DND-41 (cell line): Measurements from ENCODE around the gene ANO1.

ENCODE experiments used
- ATAC-seq: fragments of 200-7000 bp; cut with Tn5 transposase; 3 replicates; pipeline ENCODE4 v1.9.1; 2021; ENCODE audit warnings: low read depth; ENCODE audit not compliant: insufficient read depth
- DNase-seq: peaks from one replicate; pipeline ENCODE4 v3.0.0-alpha.2; 2020
- H2AFZ ChIP-seq: 2 replicates; pipeline ENCODE4 v1.6.0; 2012; ENCODE audit warnings: low read depth, low read length
- H3K27ac ChIP-seq: 2 replicates; pipeline ENCODE4 v1.5.1; 2012; ENCODE audit warnings: low read length, inconsistent platforms
- H3K27me3 ChIP-seq: fragments of 200-600 bp; sonication (generic); 2 replicates; pipeline ENCODE4 v1.6.0; 2012; ENCODE audit warnings: low read length, mild to moderate bottlenecking, inconsistent platforms; ENCODE audit not compliant: insufficient read depth, poor library complexity
- H3K36me3 ChIP-seq: 2 replicates; pipeline ENCODE4 v1.5.1; 2012; ENCODE audit warnings: low read length, inconsistent platforms; ENCODE audit not compliant: insufficient read depth
- H3K4me1 ChIP-seq: 2 replicates; pipeline ENCODE4 v1.5.1; 2012; ENCODE audit warnings: mild to moderate bottlenecking, low read length; ENCODE audit not compliant: insufficient read depth
- H3K4me2 ChIP-seq: 2 replicates; pipeline ENCODE4 v1.6.0; 2012; ENCODE audit warnings: mild to moderate bottlenecking, moderate library complexity, low read length, inconsistent platforms; ENCODE audit not compliant: insufficient read depth
- H3K4me3 ChIP-seq, 2 experiments: fragments of 200-600 bp in 1 of 2; shearing (Covaris generic) in 1 of 2; 2 replicates each; pipeline ENCODE4 v1.5.1; 2012 to 2016; ENCODE audit warnings: inconsistent platforms in 2 of 2, low read length in 2 of 2, mild to moderate bottlenecking in 2 of 2, low read depth in 1 of 2, moderate library complexity in 1 of 2
- H3K79me2 ChIP-seq: 2 replicates; pipeline ENCODE4 v1.6.0; 2012; ENCODE audit warnings: low read length, inconsistent platforms; ENCODE audit not compliant: insufficient read depth
- H3K9ac ChIP-seq: 2 replicates; pipeline ENCODE4 v1.6.0; 2012; ENCODE audit warnings: low read depth, mild to moderate bottlenecking, inconsistent platforms, low read length, moderate library complexity
- H3K9me3 ChIP-seq: 2 replicates; pipeline ENCODE4 v1.5.1; 2012; ENCODE audit warnings: low read length, moderate library complexity, mild to moderate bottlenecking, inconsistent platforms; ENCODE audit not compliant: insufficient read depth, severe bottlenecking
- H4K20me1 ChIP-seq: 2 replicates; pipeline ENCODE4 v1.6.0; 2012; ENCODE audit warnings: low read length; ENCODE audit not compliant: insufficient read depth
- EZH2 ChIP-seq: IDR thresholded peaks from 3 replicates; pipeline ENCODE4 v1.6.1; 2012; ENCODE audit warnings: borderline replicate concordance, low read depth, mild to moderate bottlenecking, moderate library complexity, low read length, inconsistent platforms; ENCODE audit not compliant: severe bottlenecking
- TF ChIP-seq, protein P1 (sequence below): IDR thresholded peaks from 2 replicates; pipeline ENCODE4 v1.5.1; 2012; ENCODE audit warnings: borderline replicate concordance, low read length, moderate library complexity, mild to moderate bottlenecking; ENCODE audit not compliant: poor library complexity, severe bottlenecking; ENCODE audit errors: extremely low read depth

The ANO1 gene

DNA sequence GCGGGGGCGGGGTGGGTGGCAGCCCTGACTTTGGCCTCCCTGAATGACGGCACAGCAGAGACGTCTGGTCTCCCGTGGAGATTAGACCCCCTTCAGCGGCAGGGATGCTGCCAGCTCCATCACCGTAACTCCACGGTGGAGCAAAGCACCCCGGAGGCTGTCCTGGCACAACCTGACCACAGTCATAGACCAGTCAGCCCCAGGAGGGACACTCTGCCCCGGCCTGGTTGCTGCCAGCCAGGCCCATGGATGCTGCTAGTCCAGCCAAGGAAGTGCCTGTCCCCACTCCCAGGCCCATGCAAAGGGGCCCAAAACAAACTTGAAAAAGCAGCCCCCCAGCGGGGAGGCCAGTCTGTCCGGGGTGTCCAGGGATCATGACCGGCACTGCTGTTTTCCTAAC lies 11.5 kb upstream of the ANO1 start:
- TF ChIP-seq EZH2: no peak
- TF ChIP-seq, protein P1, sequence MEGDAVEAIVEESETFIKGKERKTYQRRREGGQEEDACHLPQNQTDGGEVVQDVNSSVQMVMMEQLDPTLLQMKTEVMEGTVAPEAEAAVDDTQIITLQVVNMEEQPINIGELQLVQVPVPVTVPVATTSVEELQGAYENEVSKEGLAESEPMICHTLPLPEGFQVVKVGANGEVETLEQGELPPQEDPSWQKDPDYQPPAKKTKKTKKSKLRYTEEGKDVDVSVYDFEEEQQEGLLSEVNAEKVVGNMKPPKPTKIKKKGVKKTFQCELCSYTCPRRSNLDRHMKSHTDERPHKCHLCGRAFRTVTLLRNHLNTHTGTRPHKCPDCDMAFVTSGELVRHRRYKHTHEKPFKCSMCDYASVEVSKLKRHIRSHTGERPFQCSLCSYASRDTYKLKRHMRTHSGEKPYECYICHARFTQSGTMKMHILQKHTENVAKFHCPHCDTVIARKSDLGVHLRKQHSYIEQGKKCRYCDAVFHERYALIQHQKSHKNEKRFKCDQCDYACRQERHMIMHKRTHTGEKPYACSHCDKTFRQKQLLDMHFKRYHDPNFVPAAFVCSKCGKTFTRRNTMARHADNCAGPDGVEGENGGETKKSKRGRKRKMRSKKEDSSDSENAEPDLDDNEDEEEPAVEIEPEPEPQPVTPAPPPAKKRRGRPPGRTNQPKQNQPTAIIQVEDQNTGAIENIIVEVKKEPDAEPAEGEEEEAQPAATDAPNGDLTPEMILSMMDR: no peak
- H2AFZ ChIP-seq: no peak overlapping the region
- no peaks in the 10 kb centered on the region for H4K20me1 ChIP-seq
- no peaks in the 10 kb centered on the region for H3K9me3 ChIP-seq
- peaks cover 3% of the 10 kb centered on the region for H3K27me3 ChIP-seq
- H3K9ac ChIP-seq: no peak overlapping the region
- no peak overlapping the region for H3K4me3 ChIP-seq
- H3K4me2 ChIP-seq: no peak overlapping the region
- ATAC-seq (no peak), DNase-seq (no peak)
- no peaks in the 10 kb centered on the region for H3K79me2 ChIP-seq
- H3K27ac ChIP-seq: no peak overlapping the region
- no peaks in the 10 kb centered on the region for H3K36me3 ChIP-seq
- H3K4me1 ChIP-seq: no peaks in the 10 kb centered on the region

DNA sequence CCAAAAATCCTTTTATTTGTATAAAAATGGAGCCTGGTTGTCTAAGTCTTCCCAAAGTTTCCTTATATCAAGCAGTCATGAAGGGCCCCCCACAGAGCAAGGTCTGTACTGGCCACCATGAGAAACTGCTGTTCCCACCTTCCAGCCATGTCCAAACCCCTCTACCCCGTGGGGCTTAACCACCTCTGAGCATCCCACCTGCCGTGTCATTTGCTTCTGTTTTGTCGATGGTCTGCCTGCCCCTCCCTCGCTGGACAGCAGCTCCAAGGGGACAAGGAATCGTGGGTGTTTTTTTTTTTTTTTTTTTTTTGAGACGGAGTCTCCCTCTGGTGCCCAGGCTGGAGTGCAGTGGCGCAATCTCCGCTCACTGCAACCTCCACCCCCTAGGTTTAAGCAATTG lies 11.1 kb upstream of the ANO1 start:
- no peak for ATAC-seq
- peaks cover 3% of the 10 kb centered on the region for H3K27me3 ChIP-seq
- no peak overlapping the region for H3K9ac ChIP-seq
- DNase-seq: no peak
- TF ChIP-seq EZH2: no peak
- TF ChIP-seq, protein P1: no peak
- H3K36me3 ChIP-seq: no peaks in the 10 kb centered on the region
- H3K9me3 ChIP-seq: no peaks in the 10 kb centered on the region
- H3K4me3 ChIP-seq: no peak overlapping the region
- H3K4me1 ChIP-seq: no peaks in the 10 kb centered on the region
- no peak overlapping the region for H2AFZ ChIP-seq
- no peak overlapping the region for H3K4me2 ChIP-seq
- H3K79me2 ChIP-seq: no peaks in the 10 kb centered on the region
- H3K27ac ChIP-seq: no peak overlapping the region
- no peaks in the 10 kb centered on the region for H4K20me1 ChIP-seq

DNA sequence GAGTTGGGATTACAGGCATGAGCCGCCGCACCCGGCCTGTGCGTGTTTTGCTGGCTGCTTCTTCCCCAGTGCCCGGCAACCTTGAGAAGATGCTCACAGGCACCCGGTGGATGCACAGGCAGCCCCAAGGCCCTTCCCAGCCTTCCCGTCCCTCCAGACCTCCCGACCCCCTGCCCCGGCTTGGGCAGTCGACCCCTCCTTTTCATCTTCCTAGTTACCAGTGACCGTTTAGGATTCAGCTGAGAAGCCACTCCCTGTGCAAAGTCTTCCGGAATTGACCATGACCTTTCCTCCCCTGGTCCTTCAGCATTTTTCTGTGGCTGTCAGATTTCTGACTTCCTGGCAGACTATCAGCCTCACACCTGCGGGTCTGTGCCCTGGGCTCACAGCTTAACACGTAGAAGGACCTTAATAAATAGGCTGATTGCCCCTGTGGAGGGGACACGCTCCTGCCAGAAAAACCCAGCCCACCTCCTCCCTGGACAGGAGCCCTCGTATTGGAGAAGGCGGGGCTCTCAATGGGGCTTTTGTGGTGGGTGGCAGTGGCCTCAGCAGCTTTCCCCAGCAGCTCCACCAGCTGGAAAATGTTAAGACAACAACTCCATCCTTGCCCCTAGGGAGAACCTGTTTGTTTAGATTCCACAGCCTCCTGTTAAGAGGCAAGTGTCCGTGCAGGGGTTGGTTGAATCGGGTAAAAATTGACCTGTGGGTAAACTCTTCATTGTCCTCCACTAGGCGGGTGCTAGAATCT lies 10.4 kb upstream of the ANO1 start:
- no peak overlapping the region for H3K27ac ChIP-seq
- no peaks in the 10 kb centered on the region for H3K9me3 ChIP-seq
- DNase-seq (no peak), ATAC-seq (no peak)
- H3K79me2 ChIP-seq: no peaks in the 10 kb centered on the region
- no peak overlapping the region for H3K4me2 ChIP-seq
- peaks cover 3% of the 10 kb centered on the region for H3K27me3 ChIP-seq
- H3K9ac ChIP-seq: no peak overlapping the region
- H2AFZ ChIP-seq: no peak overlapping the region
- H3K4me1 ChIP-seq: no peaks in the 10 kb centered on the region
- no peaks in the 10 kb centered on the region for H3K36me3 ChIP-seq
- TF ChIP-seq, protein P1: no peak
- no peaks in the 10 kb centered on the region for H4K20me1 ChIP-seq
- no peak overlapping the region for H3K4me3 ChIP-seq
